Body of pancreas (tissue), 4 donors: Measurements from ENCODE around the gene C1QTNF3. TPM values are rescaled to one million over a fixed set of nuclear protein-coding genes. Genes with fewer than 3 reads are reported as not detected.
A peak's percentile ranks its signal among the peaks of the same experiment; 100 is the strongest.
"Not testable (repeated sequence)": the region's sequence is repeated elsewhere in the genome, so short reads cannot be mapped to it uniquely, and the experiment has no call there.

ENCODE experiments used
- ATAC-seq: fragments of 150-250 bp; one replicate; pipeline ENCODE4 v1.9.1; 2016
- DNase-seq, 4 donors: peaks; one replicate each; pipeline ENCODE4 v3.0.0-alpha.2; 2019
- H3K27ac ChIP-seq, 4 donors: fragments of 200-600 bp; sonication (generic); 1 replicate in 3 of 4; 2 replicates in 1 of 4; pipeline versions ENCODE4 v1.5.1 to v1.6.1; 2016 to 2019; ENCODE audit warnings: mild to moderate bottlenecking in 1 of 4, mixed read lengths in 1 of 4, moderate library complexity in 1 of 4
- H3K27me3 ChIP-seq, 2 donors: fragments of 200-600 bp; sonication (generic); one replicate each; pipeline ENCODE4 v1.6.0; 2016; ENCODE audit warnings: mild to moderate bottlenecking in 1 of 2
- H3K36me3 ChIP-seq, 2 donors: fragments of 200-600 bp; sonication (generic); replicated peaks in 1 of 2; 2 replicates each; pipeline ENCODE4 v1.5.1; 2016; ENCODE audit warnings: low read depth in 2 of 2; ENCODE audit not compliant: insufficient read depth in 1 of 2
- H3K4me1 ChIP-seq: fragments of 200-600 bp; sonication (generic); one replicate; pipeline ENCODE4 v1.6.0; 2016
- H3K4me3 ChIP-seq, 2 donors: fragments of 200-600 bp; sonication (generic); 1 replicate in 1 of 2; 2 replicates in 1 of 2; pipeline ENCODE4 v1.5.1; 2016 to 2019
- H3K9me3 ChIP-seq, 3 donors: fragments of 200-600 bp; sonication (generic); 1 replicate in 2 of 3; 2 replicates in 1 of 3; pipeline ENCODE4 v1.5.1; 2016
- CTCF ChIP-seq, 7 experiments: fragments of 450-650 bp in 4 of 7; fragments of 200-600 bp in 3 of 7; sonication (generic) in 3 of 7; IDR thresholded peaks; one replicate each; pipeline ENCODE4 v1.5.1; 2016 to 2019; ENCODE audit warnings: antibody characterized with exemption in 7 of 7
- POLR2A ChIP-seq, 3 donors: fragments of 450-650 bp; IDR thresholded peaks; one replicate each; pipeline ENCODE4 v1.6.1; 2016; ENCODE audit warnings: antibody characterized with exemption in 3 of 3, mild to moderate bottlenecking in 2 of 3
- WGBS, 2 donors: methylation state at CpG; one replicate each; pipeline ENCODE4 v1.1.5; 2017; 5-methylcytosine and 5-hydroxymethylcytosine counted together
- intact Hi-C: fragments of 100-400 bp; cut with DNase I; formaldehyde crosslinking; loops from one replicate; pipeline ENCODE4 v1.15.1; 2023
- total RNA-seq, 2 donors: library from RNA; depleted of rRNA; stranded (reverse); fragments of >200 nt; gene quantifications; one replicate each; pipeline ENCODE4 v1.1.0, GENCODE V29; 2016

The C1QTNF3 gene
- total RNA-seq, 2 donors from 2014 or later, result 0.99 to 8.3 TPM

- peak in 3 of 7 experiments; percentile 9 to 17 (median 14) for TF ChIP-seq CTCF (IDR thresholded peaks at IDR 0.05)
- intact Hi-C loops, H3K4me3 ChIP-seq, H3K4me1 ChIP-seq, H3K27ac ChIP-seq, ATAC-seq, H3K36me3 ChIP-seq, DNase-seq, H3K9me3 ChIP-seq, H3K27me3 ChIP-seq: not testable (repeated sequence)
- WGBS, 2 donors, result 41 to 42% methylated on average over 3 of the region's 3 CpGs
These were observed 31.5 kb upstream of the C1QTNF3 start for GRCh38 chr5:34074472-34074871.

GRCh38 chr5:34074071-34074470, 31.1 kb upstream of the C1QTNF3 start:
- H3K4me1 ChIP-seq, DNase-seq, H3K4me3 ChIP-seq, intact Hi-C loops, H3K9me3 ChIP-seq, ATAC-seq, H3K27ac ChIP-seq, H3K36me3 ChIP-seq, H3K27me3 ChIP-seq: not testable (repeated sequence)
- WGBS, 2 donors, result 31 to 36% methylated on average over 2 of the region's 3 CpGs

- H3K36me3 ChIP-seq, result not testable (repeated sequence)
These were observed 27.6 kb upstream of the C1QTNF3 start for GRCh38 chr5:34070626-34071025.

GRCh38 chr5:34064656-34065055, 21.6 kb upstream of the C1QTNF3 start:
- no peaks in the 10 kb centered on the region for H3K27me3 ChIP-seq
- H3K27ac ChIP-seq, result no peak overlapping the region
- DNase-seq (no peak), ATAC-seq (no peak)
- H3K4me3 ChIP-seq, result no peak overlapping the region
- WGBS, 2 donors, result 92 to 96% methylated on average over 6 of the region's 6 CpGs
- H3K36me3 ChIP-seq, result no peaks in the 10 kb centered on the region
- TF ChIP-seq POLR2A (IDR thresholded peaks at IDR 0.05), result no peak
- TF ChIP-seq CTCF (IDR thresholded peaks at IDR 0.05), result no peak
- intact Hi-C loops, result no loop called here
- no peaks in the 10 kb centered on the region for H3K4me1 ChIP-seq
- H3K9me3 ChIP-seq, result no peaks in the 10 kb centered on the region

More at GRCh38 chr5:34070626-34071025, 27.6 kb upstream of the C1QTNF3 start:
- H3K27ac ChIP-seq, ATAC-seq, intact Hi-C loops, H3K4me3 ChIP-seq, H3K9me3 ChIP-seq, DNase-seq, H3K27me3 ChIP-seq, H3K4me1 ChIP-seq: not testable (repeated sequence)
- 96 to 100% methylated on average over 3 of the region's 3 CpGs for WGBS, 2 donors

- DNase-seq, result no peak
- Histone ChIP-seq H3K4me1 (no peaks in the 10 kb centered on the region), H3K36me3 (no peaks in the 10 kb centered on the region), H3K27me3 (no peaks in the 10 kb centered on the region), H3K27ac (no peak overlapping the region), H3K4me3 (no peak overlapping the region), H3K9me3 (no peaks in the 10 kb centered on the region)
- WGBS, 2 donors, result 77 to 91% methylated on average over 3 of the region's 3 CpGs
- no peak for ATAC-seq
- TF ChIP-seq POLR2A (IDR thresholded peaks at IDR 0.05) (no peak), CTCF (IDR thresholded peaks at IDR 0.05) (no peak)
- intact Hi-C loops, result no loop called here
These were observed 19.4 kb upstream of the C1QTNF3 start for GRCh38 chr5:34062419-34062818.

- H3K4me1 ChIP-seq, result no peaks in the 10 kb centered on the region
- ATAC-seq (no peak), DNase-seq (no peak)
- no peaks in the 10 kb centered on the region for H3K36me3 ChIP-seq
- TF ChIP-seq POLR2A (IDR thresholded peaks at IDR 0.05), result no peak
- TF ChIP-seq CTCF (IDR thresholded peaks at IDR 0.05), result no peak
- no peaks in the 10 kb centered on the region for H3K9me3 ChIP-seq
- no peaks in the 10 kb centered on the region for H3K27me3 ChIP-seq
- intact Hi-C loops, result no loop called here
- H3K4me3 ChIP-seq, result no peak overlapping the region
- H3K27ac ChIP-seq, result no peak overlapping the region
These were observed 19.0 kb upstream of the C1QTNF3 start for GRCh38 chr5:34061993-34062392.
